Measurements from ENCODE around the gene PIK3R3.
"Not testable (repeated sequence)": the region's sequence is repeated elsewhere in the genome, so short reads cannot be mapped to it uniquely, and the experiment has no call there.

PIK3R3 gene

DNA sequence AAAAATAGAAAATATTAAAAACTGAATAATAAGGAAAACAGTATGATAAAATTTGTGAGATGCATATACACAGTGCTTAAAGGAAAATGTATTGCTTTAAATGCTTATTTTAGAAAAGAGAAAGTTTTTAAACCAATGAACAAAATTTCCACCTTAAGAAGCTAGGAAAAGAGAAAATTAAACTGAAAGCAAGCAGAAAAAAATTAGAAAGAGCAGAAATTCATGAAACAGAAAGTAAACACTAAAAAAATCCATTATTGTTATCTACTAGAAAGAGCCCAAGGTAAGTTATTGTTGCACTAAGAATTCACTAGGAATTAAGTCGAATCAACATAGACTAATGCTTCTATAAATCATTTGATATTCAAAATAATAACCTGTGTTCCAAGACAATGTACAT, 67.7 kb downstream of the PIK3R3 start:
- DNase-seq, result no peak

DNA sequence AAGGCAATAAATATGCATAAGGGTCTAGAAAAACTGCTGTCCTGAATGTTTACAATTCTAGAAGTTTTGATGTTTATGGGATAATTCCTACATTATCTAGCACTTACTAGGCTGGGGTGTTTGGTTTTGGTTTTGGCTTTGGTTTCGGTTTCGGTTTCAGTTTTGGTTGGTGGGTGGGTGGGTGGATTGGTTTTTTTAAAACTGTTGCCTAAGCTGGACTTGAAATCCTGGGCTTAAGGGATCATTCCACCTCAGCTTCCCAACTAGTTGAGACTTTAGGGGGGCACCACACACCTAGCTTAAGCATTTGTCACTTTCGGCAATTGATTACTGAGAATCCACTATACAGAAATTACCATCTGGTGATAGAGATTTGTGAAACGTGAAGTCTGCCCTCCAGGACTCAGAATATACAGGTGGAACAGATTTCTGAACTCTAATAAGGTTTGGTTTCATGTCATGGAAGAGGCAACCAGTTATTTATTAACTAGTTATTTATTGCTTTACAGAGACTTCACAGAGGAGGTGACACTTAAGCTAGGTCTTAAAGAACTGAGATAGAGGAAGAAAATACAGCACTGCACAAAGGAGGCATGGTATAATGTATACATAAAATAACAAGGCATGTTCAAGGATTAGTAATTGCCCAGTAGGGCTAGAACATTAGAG, 69.6 kb downstream of the PIK3R3 start:
- no peak for DNase-seq

DNA sequence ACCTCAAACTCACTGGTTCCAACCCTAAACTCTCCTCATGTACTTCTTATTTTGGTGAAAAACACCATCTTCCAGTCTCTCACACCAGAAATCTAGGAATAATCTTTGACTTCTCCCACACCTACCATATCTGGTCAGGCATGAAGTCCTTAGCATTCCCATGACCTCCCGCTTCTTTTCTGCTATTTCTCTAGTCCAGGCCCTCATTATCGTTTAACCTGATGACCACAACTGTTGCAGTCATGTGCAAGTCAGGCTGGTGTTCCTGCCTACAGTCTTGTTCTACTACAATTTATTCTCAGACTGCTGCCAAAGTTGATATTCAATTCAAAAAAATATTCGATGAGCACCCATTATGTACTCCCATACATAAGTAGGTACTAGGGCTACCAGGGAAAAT, 71.3 kb downstream of the PIK3R3 start:
- no peak for DNase-seq

DNA sequence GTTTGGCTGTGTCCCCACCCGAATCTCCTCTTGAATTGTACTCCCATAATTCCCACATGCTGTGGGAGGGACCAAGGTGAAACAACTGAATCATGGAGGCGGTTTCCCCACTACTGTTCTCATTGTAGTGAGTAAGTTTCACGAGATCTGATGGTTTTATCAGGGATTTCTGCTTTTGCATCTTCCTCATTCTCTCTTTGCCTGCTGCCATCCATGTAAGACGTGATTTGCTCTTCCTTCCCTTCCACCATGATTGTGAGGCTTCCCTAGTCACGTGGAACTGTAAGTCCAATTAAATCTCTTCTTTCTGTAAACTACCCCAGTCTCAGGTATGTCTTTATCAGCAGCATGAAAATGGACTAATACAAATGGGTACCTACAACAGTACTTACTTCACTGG, 73.5 kb downstream of the PIK3R3 start:
- no peak for DNase-seq

DNA sequence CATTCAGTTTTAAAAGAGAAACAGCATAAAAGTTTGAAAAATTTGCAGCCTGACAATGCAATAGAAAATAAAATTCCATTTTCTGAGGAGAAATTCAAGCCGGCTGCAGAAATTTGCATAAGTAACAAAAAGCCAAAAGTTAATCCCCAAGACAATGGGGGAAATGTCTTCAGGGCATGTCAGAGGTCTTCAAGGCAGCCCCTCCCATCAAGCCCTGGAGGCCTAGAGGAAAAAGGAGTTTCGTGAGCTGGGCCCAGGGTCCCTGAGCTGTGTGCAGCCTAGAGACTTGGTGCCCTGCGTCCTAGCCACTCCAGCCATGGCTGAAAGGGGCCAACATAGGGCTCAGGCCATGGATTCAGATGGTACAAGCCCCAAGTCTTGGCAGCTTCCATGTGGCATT, 74.6 kb downstream of the PIK3R3 start:
- no peak for DNase-seq

DNA sequence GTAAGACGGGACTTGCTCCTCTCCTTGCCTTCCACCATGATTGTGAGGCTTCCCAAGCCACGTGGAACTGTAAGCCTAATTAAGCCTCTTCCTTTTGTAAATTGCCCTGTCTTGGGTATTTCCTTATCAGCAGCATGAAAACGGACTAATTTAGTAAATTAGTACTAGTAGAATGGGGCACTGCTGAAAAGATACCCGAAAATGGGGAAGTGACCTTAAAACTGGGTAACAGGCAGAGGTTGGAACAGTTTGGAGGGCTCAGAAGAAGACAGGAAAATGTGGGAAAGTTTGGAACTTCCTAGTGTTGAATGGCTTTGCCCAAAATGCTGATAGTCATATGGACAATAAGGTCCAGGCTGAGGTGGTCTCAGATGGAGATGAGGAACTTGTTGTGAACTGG, 75.2 kb downstream of the PIK3R3 start:
- not testable (repeated sequence) for DNase-seq

DNA sequence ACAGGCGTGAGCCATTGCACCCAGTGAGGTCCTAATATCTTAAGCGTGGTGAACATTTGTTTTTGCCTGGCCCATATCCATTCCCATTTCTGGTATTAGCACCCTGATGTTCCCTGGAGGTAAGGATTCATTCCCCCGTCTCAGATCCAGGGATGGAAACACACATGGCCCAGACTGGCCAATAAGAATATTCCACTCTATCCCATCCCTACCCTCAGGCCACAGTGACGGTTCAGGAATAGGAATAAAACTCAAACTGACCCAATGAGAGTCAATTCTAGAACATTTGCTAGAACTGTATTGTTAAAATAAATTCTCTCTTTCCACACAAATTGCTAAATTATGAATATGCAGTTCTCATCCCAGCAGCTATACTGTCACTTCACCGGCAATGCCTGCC, 76.1 kb downstream of the PIK3R3 start:
- DNase-seq, result no peak

DNA sequence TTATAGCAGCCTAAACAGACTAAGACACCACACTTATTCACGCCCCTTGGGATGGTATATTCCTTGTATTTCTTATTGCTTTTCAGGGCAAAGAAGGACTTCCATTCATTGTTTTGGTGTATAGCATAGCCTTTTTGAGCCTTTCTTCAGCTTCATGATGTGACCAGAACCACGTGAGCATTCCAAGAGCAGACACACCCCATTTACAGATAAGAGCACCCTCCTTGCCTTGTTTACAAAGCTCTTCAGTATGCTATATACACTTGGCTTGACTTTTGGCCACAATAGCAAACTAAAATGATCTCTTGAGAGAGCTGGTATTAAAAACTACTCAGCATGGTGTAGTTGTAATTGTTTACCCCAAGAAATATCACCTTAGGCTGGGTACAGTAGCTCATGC, 78.7 kb downstream of the PIK3R3 start:
- DNase-seq, result no peak

DNA sequence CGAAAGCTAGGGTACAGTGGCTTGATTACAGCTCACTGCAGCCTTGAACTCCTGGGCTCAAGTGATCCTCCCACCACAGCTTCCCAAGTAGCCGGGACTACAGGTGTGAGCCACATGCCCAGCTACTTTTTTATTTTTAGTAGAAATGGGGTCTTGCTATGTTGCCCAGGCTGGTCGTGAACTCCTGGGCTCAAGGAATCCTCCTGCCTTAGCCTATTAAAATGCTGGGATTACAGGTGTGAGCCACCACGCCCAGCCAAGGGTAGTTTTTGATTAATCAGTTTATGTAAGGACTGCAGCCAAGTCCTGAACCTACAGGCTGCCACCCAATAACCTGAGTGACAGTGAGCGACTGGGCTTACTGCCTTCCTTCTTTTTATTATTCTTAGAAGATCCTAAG, 88.3 kb downstream of the PIK3R3 start:
- no peak for DNase-seq

DNA sequence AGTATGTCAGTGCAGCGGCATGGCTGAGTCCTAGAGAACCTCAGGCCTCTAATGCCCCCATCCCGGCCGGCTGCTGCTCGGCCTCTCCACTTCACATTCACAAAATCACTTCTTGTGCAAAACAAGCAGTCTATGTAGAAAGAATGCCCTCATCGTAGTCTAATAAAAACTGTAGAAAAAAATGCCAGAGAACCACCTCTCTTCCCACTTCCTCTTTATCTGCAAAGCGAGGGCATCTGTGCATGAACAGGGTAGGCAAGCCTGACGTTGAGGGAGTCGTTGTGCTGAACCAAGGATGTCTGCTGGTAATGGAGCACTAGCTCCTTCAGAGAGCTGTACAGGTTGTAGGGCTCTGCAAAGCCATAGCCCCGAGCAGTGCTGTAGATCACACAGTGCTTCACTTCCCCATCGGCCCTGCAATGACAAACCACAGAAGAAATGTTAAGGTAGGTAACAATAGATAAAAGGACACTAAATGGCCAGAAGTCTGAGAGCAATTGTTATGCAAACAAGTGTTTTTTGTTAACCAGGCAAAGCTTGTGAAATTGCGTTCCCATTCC, 88.9 kb downstream of the PIK3R3 start:
- DNase-seq, result no peak

DNA sequence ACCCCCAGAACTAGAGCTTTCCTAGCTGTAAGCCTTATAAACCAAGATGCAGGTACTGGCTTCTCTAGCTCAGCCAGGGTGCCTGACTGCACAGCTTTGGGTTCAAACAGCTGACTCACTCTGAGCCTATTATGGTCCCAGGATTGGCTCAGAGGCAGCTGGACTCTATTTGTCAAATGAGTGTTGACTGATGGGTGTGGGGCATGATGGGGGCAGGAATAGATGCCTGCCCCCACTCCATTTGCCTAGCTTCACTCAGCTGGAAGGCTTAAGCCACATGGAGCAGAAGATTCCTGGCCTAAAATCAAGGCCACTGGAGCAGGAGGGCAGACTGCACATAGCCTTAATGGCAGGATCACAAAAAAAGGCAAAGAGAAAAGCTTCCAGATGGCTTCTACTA, 90.5 kb downstream of the PIK3R3 start:
- DNase-seq, result no peak

DNA sequence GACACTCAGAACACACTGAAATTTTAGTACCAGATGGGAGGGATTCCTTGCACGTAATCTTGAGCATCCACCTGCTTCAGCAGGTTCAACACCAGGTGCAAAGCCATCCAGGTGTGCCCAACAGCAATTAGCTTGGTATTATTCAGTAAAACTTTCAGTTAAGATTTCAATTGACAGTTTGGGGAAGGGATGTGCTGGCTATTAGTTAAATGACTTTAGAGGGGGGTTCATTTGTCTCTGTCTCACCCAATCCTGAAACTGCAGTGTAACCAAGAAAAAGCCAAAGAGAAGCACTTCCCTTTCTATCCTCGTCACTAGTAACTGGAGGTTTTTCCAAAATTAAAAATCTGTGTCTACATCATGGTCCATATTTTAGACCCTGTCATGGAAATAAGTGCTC, 90.9 kb downstream of the PIK3R3 start:
- no peak for DNase-seq

DNA sequence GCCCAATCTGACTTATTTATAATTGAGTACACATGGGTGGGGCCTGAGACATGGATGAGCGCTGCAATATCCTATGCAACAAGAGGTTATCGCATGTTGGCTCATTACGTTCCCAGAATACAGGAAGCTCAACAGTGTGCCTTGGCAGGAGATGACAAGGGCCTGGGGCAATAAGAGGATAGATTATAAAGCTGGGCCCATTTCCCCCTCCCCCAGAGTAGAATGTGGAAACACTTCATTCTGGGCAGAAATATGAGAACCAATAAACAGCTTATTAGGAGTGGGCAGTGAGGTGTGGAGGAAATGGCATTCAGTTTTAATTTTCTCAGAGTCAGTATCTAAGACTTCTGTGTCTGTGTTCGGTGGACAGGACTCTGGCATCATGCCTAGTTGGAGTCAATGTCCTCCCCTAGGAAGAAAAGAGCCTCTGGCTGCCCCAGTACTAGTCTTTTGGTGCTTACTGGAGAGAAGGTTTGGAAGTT, 92.8 kb downstream of the PIK3R3 start:
- DNase-seq, result peak; percentile 57

DNA sequence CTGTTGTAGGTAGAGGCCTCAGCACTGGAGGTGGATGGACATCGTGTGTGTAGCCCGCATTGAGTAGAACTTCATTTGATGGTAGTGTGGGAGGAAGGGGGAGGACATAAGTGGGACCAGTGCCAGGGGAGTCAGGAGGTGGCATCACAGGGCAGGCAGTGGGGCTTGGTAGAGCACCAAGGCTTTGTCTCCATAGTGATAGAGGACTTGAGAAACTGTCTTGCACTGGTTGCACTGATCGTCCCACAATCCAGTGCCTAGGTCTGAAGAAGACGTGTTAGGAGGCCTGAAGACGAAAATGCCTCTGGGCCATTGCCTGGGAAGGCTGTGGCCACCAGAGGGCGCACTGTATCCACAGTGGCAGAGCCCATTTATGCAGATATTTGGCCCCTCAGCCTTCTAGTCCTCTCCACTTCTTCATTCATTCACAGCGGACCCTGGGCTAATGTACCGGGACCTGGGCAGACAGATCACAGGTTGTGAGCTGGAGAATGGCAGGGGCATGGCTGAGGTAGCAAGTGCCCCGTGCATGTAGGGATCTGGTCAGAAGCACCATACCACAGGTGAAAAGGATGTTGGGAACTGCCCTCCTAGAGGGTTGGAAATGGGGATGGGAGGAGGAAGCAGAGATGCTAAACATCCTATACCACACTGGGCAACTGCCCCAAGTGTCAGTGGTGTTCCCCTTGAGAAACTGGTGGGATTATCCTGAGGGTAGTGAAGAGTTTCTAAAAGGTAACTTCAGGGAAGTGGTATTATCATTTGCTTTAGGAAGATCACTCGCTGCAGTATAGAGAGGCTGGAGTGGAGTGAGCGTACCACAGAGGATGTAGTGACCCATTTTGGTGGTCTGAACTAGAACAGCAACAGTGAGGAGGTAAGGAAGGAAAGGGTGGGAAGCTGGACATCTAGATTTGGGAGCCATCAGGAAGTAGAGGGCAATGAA, 95.3 kb downstream of the PIK3R3 start:
- DNase-seq, result peak; percentile 72

DNA sequence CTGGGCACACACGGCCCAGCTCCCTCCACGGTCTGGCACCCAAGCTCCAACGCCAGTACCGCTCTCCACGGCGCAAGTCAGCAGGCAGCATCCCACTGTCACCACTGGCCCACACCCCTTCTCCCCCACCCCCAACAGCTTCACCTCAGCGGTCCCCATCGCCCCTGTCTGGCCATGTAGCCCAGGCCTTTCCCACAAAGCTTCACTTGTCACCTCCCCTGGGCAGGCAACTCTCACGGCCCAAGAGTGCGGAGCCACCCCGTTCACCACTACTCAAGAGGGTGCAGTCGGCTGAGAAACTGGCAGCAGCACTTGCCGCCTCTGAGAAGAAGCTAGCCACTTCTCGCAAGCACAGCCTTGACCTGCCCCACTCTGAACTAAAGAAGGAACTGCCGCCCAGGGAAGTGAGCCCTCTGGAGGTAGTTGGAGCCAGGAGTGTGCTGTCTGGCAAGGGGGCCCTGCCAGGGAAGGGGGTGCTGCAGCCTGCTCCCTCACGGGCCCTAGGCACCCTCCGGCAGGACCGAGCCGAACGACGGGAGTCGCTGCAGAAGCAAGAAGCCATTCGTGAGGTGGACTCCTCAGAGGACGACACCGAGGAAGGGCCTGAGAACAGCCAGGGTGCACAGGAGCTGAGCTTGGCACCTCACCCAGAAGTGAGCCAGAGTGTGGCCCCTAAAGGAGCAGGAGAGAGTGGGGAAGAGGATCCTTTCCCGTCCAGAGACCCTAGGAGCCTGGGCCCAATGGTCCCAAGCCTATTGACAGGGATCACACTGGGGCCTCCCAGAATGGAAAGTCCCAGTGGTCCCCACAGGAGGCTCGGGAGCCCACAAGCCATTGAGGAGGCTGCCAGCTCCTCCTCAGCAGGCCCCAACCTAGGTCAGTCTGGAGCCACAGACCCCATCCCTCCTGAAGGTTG, 97.6 kb downstream of the PIK3R3 start:
- no peak for DNase-seq

DNA sequence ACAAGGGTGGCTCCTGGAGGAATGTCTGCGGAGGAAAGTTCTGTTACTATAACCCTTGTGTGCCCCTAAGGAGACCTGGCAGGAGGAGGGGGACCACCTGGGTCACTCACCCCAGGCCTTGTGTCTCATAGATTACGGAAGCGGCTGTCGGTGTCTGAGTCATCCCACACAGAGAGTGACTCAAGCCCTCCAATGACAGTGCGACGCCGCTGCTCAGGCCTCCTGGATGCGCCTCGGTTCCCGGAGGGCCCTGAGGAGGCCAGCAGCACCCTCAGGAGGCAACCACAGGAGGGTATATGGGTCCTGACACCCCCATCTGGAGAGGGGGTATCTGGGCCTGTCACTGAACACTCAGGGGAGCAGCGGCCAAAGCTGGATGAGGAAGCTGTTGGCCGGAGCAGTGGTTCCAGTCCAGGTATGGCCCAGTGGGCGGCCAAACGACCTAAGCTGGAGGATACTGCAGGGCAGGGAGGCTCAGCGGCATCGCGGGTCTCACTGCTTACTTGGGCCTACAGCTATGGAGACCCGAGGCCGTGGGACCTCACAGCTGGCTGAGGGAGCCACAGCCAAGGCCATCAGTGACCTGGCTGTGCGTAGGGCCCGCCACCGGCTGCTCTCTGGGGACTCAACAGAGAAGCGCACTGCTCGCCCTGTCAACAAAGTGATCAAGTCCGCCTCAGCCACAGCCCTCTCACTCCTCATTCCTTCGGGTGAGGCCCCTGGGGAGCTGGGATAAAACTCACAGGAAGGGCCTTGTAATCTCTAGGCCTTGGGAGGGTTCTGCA, 101.4 kb downstream of the PIK3R3 start:
- no peak for DNase-seq

DNA sequence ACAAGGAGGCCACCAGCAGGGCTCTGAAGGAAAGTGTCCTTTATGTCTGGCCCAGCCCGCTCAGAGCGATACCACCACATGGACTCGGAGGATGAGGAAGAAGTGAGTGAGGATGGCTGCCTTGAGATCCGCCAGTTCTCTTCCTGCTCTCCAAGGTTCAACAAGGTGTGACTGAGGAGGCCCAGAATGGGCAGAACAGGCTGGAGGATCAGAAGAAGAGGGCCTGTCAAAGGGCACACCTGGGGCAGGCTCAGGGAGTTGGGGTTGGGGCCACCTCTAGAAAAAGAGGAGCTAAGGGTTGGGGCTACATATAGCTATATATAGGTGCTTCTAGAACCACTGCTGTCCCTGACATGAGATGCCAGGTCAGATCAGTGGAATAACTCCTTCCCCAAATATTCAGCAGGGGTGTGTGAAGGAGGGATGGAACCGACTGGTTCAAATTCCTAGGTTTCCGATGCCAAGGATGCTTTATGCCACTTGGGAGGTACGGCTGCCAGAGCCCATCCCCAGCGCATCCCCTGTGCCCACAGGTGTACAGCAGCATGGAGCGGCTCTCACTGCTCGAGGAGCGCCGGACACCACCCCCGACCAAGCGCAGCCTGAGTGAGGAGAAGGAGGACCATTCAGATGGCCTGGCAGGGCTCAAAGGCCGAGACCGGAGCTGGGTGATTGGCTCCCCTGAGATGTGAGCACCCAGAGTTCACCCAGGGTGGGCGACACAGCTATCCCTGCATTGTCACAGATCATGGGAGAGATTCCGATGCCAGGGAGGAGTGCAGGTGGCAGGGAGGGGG, 102.2 kb downstream of the PIK3R3 start:
- no peak for DNase-seq

DNA sequence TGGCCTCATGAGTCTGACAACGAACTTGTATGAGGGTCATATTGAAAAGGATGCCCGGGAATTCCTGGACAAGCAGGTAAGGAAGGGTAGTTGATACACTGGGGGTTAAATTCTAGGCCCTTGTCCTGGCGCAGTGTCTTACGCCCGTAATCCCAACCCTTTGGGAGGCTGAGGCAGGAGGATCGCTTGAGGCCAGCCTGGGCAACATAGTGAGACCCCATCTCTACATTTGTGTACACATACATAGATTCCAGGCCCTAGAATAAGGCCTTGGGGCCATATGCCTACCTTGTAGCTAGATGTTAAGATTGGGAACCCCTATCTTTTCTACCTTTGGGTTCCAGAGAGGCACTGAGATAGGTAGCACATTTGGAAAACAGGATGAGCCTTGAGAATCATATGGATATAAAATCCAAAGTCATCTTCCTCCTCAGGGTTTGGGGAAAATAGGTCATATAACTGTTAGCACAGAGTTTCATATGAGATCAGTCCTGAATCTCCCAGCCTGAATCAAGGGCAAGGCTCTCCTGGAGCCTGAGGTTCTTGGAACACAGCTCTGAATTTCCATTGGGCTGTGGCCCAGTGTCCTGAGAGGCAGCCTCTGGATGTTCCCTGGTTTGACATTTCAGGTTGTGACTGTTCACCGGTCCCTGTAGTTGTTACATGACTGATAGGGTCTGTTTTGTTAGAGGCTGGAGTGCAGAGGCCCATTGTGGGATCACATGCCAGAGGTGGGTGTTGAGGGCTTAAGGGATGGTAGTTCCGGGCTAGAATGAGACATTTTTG, 104.4 kb downstream of the PIK3R3 start:
- DNase-seq, result no peak

DNA sequence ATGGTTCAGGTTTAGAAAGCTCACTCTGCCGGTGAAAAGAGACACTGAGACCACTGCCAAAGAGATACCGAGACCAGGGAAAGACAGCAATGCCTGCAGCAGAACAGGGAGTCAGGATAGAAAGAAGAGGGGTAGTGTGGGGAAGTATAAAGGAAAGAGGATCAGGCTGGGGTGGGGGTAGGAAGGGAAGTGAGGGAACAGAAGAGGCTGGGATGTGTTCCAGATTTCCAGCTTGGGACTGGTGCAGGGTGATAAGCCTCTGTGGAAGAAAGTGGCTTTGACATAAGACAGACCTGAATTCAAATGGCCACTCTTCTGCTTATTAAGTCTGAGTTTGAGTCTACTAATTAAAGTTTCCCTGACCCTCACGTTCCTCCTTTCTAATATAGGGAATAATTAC, 105.9 kb downstream of the PIK3R3 start:
- no peak for DNase-seq

All from fibroblast of skin of back (primary cell).